Activated CD4-positive, alpha-beta T cell treated with anti-CD3 and anti-CD28 coated beads, Interleukin-2, amount 50 U/mL, for 24 hours (primary cell): ENCODE results near the gene DIS3L2.
"Not testable (repeated sequence)": the region's sequence is repeated elsewhere in the genome, so short reads cannot be mapped to it uniquely, and the experiment has no call there.

ENCODE experiments used
- DNase-seq, 2 donors: peaks; one replicate each; pipeline ENCODE4 v3.0.0-alpha.2; 2020; ENCODE audit warnings: low read depth in 1 of 2, low spot score in 1 of 2

DIS3L2 gene

GRCh38 chr2:232111551-232111950 lies 150.0 kb downstream of the DIS3L2 start:
- no peak for DNase-seq

- DNase-seq, result no peak
These were observed 152.3 kb downstream of the DIS3L2 start for GRCh38 chr2:232113821-232114220.

- DNase-seq, result not testable (repeated sequence)
These were observed 154.3 kb downstream of the DIS3L2 start for GRCh38 chr2:232115728-232116361.

GRCh38 chr2:232116852-232117251 lies 155.3 kb downstream of the DIS3L2 start:
- DNase-seq, result no peak

GRCh38 chr2:232117413-232117812 lies 155.9 kb downstream of the DIS3L2 start:
- DNase-seq, result no peak

GRCh38 chr2:232120911-232121310 lies 159.4 kb downstream of the DIS3L2 start:
- DNase-seq, result no peak

- no peak for DNase-seq
These were observed 162.8 kb downstream of the DIS3L2 start for GRCh38 chr2:232124309-232124708.

GRCh38 chr2:232126301-232127099 lies 165.0 kb downstream of the DIS3L2 start:
- no peak for DNase-seq

GRCh38 chr2:232129483-232129882 lies 168.0 kb downstream of the DIS3L2 start:
- DNase-seq, result no peak

- DNase-seq, result no peak
These were observed 170.7 kb downstream of the DIS3L2 start for GRCh38 chr2:232132181-232132580.

GRCh38 chr2:232133078-232133477 lies 171.6 kb downstream of the DIS3L2 start:
- DNase-seq, result no peak

- no peak for DNase-seq
These were observed 173.4 kb downstream of the DIS3L2 start for GRCh38 chr2:232134939-232135338.

- no peak for DNase-seq
These were observed 176.0 kb downstream of the DIS3L2 start for GRCh38 chr2:232137356-232138147.

GRCh38 chr2:232138441-232138840 lies 176.9 kb downstream of the DIS3L2 start:
- DNase-seq, result no peak

- DNase-seq, result no peak
These were observed 177.7 kb downstream of the DIS3L2 start for GRCh38 chr2:232139171-232139594.

- no peak for DNase-seq
These were observed 178.5 kb downstream of the DIS3L2 start for GRCh38 chr2:232139786-232140562.

GRCh38 chr2:232141591-232141990 lies 180.1 kb downstream of the DIS3L2 start:
- DNase-seq, result no peak

- peak in 1 of 2 donors; percentile 4 for DNase-seq
These were observed 180.5 kb downstream of the DIS3L2 start for GRCh38 chr2:232142049-232142448.

GRCh38 chr2:232142502-232142901 lies 181.0 kb downstream of the DIS3L2 start:
- no peak for DNase-seq

- DNase-seq, result no peak
These were observed 184.8 kb downstream of the DIS3L2 start for GRCh38 chr2:232146294-232146693.
